Stimulated activated CD8-positive, alpha-beta memory T cell treated with anti-CD3 and anti-CD28 coated beads, Interleukin-15, amount 100 ng/mL, for 1 hour (primary cell): ENCODE data around the gene LIMK2.
A peak's percentile ranks its signal among the peaks of the same experiment; 100 is the strongest.
"Not testable (repeated sequence)": the region's sequence is repeated elsewhere in the genome, so short reads cannot be mapped to it uniquely, and the experiment has no call there.

ENCODE experiments used
- DNase-seq: peaks from one replicate; pipeline ENCODE4 v3.0.0-alpha.2; 2020; ENCODE audit warnings: low read depth

The LIMK2 gene

DNA sequence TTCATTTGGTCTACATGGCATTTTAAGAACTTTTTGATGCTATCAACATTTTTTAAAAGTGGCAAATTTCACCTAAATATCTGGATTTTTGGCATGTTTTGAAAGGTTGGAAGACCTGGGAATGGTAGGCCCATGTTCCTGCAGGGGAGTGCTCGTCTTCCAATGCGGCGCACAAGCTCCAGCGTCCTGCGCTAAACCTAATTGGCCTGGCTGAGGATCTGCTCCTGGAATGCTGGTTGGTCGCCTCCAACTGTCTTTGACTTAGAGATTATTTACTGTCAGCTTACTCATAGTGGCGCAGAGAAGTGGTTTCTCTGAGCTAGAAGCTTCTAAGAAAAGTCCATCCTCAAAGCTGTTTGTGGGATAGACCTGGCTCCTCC lies 626 bp upstream of the LIMK2 start:
- no peak for DNase-seq

GRCh38 chr22:31212783-31213629 lies 908 bp downstream of the LIMK2 start:
- no peak for DNase-seq

GRCh38 chr22:31215018-31215535 lies 3.0 kb downstream of the LIMK2 start:
- DNase-seq, result no peak

GRCh38 chr22:31218565-31219262 lies 6.6 kb downstream of the LIMK2 start:
- DNase-seq, result no peak

GRCh38 chr22:31221084-31221483 lies 9.0 kb downstream of the LIMK2 start:
- DNase-seq, result no peak

DNA sequence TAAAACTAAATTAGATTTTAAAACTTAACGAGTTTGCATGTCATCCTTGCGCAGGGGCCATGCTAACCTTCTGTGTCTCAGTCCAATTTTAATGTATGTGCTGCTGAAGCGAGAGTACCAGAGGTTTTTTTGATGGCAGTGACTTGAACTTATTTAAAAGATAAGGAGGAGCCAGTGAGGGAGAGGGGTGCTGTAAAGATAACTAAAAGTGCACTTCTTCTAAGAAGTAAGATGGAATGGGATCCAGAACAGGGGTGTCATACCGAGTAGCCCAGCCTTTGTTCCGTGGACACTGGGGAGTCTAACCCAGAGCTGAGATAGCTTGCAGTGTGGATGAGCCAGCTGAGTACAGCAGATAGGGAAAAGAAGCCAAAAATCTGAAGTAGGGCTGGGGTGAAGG lies 10.6 kb downstream of the LIMK2 start:
- DNase-seq, result no peak

DNA sequence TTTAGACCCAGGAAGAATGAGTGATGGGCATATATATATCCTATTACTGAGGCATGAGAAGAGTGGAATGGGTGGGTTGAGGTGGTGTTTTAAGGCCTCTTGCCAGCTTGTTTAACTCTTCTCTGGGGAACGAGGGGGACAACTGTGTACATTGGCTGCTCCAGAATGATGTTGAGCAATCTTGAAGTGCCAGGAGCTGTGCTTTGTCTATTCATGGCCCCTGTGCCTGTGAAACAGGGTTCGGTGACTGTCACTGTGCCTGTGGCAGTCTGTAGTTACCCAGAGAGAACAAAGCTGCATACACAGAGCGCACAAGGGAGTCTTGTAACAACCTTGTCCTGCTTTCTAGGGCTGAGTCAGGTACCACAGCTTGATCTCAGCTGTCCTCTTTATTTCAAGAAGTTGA lies 11.7 kb downstream of the LIMK2 start:
- DNase-seq, result no peak

GRCh38 chr22:31224691-31225090 lies 12.6 kb downstream of the LIMK2 start:
- not testable (repeated sequence) for DNase-seq

DNA sequence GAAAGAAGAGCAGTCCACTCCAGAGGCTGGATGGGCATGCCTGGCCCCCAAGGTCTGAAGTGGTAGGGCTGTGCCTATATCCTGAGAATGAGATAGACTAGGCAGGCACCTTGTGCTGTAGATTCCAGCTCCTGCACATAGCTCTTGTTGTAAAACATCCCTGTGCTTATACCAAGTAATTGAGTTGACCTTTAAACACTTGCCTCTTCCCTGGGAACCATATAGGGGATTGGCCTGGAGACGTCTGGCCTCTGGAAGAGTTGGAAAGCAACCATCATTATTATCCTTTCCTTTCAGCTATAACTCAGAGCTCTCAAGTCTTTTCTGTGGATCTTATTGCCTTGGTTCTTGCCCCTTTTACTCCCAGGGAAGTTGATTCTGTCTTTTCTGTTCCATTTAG lies 15.1 kb downstream of the LIMK2 start:
- DNase-seq, result no peak

DNA sequence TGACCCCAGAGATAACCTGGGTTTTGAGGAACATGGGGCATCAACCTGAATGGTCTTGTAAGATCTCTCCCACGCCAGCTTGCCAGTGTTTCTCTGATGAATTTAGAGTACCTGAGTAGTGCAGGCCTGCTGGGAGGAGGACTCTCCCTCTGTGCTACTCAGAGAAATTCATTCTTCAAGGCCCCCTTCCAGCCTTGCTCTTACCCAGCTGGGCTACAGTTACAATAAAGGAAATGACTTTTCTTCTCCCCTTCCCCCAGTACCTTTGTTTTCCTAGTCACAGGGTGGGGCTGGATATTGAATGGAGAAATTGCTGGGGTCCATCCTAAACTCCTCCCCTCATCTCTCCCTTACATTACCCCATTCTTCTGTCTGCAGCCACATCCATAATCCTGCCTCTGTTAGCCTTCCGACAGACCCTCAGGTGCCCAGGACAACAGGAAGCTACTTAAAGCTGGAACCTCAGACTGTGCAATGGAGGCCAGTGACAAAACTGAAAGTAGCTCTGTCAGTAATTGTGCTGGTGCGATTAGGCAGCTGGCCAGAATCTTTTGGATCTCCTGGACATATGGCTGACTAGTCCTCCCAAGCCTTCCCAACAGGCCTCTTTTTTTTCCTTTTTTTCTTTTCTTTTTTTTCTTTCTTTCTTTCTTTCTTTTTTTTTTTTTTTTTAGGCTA lies 17.4 kb downstream of the LIMK2 start:
- no peak for DNase-seq

GRCh38 chr22:31230155-31230870 lies 18.2 kb downstream of the LIMK2 start:
- DNase-seq, result no peak

- peak; percentile 17 for DNase-seq
Observed at GRCh38 chr22:31230871-31231621, 18.9 kb downstream of the LIMK2 start.

DNA sequence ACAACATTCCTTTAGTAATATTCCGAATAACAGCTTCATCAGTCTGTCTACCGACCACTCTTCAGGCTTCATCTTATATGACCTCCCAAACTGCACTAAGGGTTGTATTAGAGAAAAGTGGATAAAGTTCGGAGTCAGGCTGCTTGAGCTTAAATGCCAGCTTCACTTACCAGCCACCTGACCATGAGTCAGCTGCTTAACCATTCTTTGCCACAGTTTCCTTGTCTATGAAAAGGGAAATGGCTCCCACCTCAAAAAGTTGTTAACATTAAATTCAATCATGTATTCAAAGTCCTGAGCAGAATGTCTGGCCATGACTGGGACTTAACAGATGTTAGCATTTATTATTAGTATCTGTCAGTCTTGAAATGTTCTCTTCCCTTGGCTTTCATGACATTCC lies 20.9 kb downstream of the LIMK2 start:
- no peak for DNase-seq

DNA sequence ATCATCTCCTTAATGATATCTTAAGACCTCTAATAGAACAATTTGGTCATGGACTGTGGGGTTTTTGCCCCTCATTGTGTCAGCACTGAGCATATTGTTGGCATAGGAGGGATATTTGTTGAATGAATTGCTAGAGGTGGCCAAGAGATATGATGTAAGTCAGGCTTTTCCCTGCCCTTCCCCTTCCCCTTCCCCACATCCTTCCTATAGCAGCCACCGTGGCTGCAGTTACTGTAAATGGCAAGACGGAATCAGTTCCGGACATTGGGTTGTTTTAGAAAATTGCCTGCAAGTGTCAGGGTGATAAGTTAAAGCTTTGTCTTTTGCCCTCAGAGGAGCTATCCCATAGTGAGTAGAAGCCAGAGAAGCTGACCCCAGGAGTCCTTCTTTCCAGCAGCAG lies 23.0 kb downstream of the LIMK2 start:
- no peak for DNase-seq

DNA sequence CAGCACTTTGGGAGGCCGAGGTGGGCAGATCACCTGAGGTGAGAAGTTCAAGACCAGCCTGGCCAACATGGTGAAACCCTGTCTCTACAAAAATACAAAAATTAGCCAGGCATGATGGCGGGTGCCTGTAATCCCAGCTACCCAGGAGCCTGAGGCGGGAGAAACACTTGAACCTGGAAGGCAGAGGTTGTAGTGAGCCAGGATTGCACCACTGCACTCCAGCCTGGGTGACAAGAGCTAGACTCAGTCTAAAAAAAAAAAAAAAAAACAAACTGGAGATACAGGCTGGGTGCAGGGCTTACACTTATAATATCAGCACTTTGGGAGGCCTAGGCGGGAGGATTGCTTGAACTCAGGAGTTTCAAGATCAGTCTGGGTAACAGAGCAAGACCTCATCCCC lies 23.9 kb downstream of the LIMK2 start:
- not testable (repeated sequence) for DNase-seq

DNA sequence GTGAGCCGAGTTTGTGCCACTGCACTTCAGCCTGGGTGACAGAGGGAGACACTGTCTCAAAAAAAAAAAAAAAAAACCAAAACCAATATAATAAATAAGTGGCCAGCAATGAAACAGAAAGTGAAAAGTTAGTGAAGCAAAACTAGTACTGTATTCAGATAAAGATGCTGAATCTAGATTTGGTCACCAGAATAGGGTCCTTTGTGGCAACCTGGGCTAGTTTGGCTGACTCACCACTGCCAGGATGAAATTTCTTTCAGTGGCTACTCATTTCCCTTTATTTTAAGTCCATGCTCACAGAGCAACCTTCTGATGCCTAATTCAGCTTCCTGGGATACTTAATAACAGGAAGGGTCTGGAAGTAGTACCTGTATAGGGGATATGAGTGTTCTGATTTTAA lies 26.0 kb downstream of the LIMK2 start:
- DNase-seq, result no peak

DNA sequence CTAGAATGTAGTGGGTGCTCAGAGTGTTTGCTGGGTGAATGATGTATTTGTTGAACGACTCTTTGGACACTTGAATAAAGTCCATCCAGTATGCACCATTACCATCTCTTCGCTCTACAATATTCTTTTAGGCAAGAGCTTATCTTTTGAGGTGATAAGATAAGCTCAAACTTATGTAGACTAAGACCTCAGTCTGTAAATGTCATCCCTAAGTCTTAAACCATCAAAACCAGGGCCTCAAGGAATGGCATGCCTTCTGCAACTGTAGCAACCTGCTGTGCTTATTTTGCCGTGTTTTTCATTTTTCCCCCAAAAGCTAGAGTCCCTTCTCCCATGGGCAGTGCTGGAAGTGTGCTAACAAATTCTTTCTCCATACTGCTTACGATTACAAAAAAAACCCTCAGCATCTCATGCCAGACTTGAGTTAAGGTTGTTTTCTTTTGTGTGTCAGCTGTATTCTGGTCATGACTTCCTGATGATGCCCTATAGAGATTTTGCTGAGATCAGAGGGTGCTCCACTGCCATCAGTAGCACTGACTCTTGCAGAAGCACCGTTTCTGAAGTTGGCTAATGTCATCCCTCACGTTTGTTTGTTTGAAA lies 27.8 kb downstream of the LIMK2 start:
- DNase-seq, result no peak

GRCh38 chr22:31241200-31241599 lies 29.1 kb downstream of the LIMK2 start:
- DNase-seq, result no peak

DNA sequence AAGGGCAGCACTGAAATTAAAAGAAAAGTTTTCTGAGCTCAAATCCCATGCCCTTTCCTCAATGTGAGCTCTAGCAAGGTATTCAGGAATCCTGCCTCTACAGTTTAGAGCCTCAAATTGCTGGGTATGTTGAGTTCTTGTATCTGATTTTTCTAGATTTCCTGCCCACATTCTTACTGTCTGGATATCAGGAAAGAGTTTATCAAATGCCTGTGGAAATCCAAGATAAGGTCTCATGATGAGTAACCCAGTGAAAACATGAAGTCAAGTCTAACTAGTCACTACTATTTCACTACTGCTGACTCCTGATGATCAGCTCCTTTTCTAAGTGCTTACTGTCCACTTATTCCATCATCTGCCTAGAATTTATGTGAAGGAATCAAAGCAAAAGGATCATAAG lies 29.8 kb downstream of the LIMK2 start:
- no peak for DNase-seq

GRCh38 chr22:31243339-31244045 lies 31.4 kb downstream of the LIMK2 start:
- DNase-seq, result no peak
